SU-DHL-6 (cell line): ENCODE measurements around the gene NCDN.

Experiments used
- H2AFZ ChIP-seq: fragments of 200-600 bp; sonication (generic); 2 replicates; pipeline ENCODE4 v1.6.1; 2014; ENCODE audit warnings: low read depth, mild to moderate bottlenecking, moderate library complexity, mixed read lengths, antibody characterized with exemption, low read length; ENCODE audit not compliant: severe bottlenecking
- H3F3A ChIP-seq: fragments of 200-600 bp; shearing (Covaris generic); 2 replicates; pipeline ENCODE4 v1.6.0; 2016; ENCODE audit warnings: antibody characterized with exemption, mild to moderate bottlenecking; ENCODE audit not compliant: insufficient read depth
- H3K27ac ChIP-seq: fragments of 200-600 bp; sonication (generic); 2 replicates; pipeline ENCODE4 v1.5.1; 2016; ENCODE audit warnings: low read depth, mild to moderate bottlenecking, low read length, moderate library complexity, mixed read lengths
- H3K27me3 ChIP-seq: fragments of 200-600 bp; sonication (generic), shearing (Covaris generic); 2 replicates; pipeline ENCODE4 v1.6.0; 2014; ENCODE audit warnings: mild to moderate bottlenecking, low read length
- H3K36me3 ChIP-seq: fragments of 200-600 bp; sonication (generic); 2 replicates; pipeline ENCODE4 v1.6.1; 2014; ENCODE audit warnings: mild to moderate bottlenecking, low read length, mixed read lengths
- H3K4me2 ChIP-seq: fragments of 300-600, 200-600 bp; shearing (Covaris generic), sonication (generic); 2 replicates; pipeline ENCODE4 v1.6.0; 2014; ENCODE audit warnings: low read length, low read depth, mild to moderate bottlenecking; ENCODE audit not compliant: poor library complexity, severe bottlenecking
- H3K4me3 ChIP-seq: fragments of 200-600 bp; sonication (generic); 2 replicates; pipeline ENCODE4 v1.5.1; 2014; ENCODE audit warnings: antibody characterized with exemption, low read length, mild to moderate bottlenecking, mixed read lengths; ENCODE audit not compliant: insufficient read depth, poor library complexity, severe bottlenecking
- H3K79me2 ChIP-seq: fragments of 200-600 bp; sonication (generic); 2 replicates; pipeline ENCODE4 v1.6.1; 2014; ENCODE audit warnings: mild to moderate bottlenecking, low read length, moderate library complexity; ENCODE audit not compliant: insufficient read depth
- H3K9ac ChIP-seq: fragments of 200-600 bp; sonication (generic); 2 replicates; pipeline ENCODE4 v1.7.0; 2014; ENCODE audit warnings: mild to moderate bottlenecking, low read length
- H3K9me2 ChIP-seq: fragments of 200-600 bp; sonication (generic); replicated peaks from 2 replicates; pipeline ENCODE4 v1.6.1; 2014; ENCODE audit warnings: low read length; ENCODE audit not compliant: insufficient read depth
- H3K9me3 ChIP-seq: fragments of 200-600 bp; sonication (generic); 2 replicates; pipeline ENCODE4 v1.6.1; 2014; ENCODE audit warnings: low read length, mixed read lengths; ENCODE audit not compliant: insufficient read depth
- H4K20me1 ChIP-seq: fragments of 200-600 bp; sonication (generic); 2 replicates; pipeline ENCODE4 v1.6.1; 2014; ENCODE audit warnings: low read depth, mild to moderate bottlenecking, antibody characterized with exemption, low read length, moderate library complexity, mixed read lengths
- CTCF ChIP-seq: fragments of 200-600 bp; sonication (generic); IDR thresholded peaks from one replicate; pipeline ENCODE4 v1.5.1; 2017; ENCODE audit warnings: antibody characterized with exemption, mild to moderate bottlenecking, low read length, moderate library complexity; ENCODE audit not compliant: insufficient read depth, poor library complexity, severe bottlenecking
- EZH2phosphoT487 ChIP-seq: fragments of 200-600 bp; sonication (generic), shearing (Covaris generic); conservative IDR thresholded peaks from 2 replicates; pipeline ENCODE4 v1.6.1; 2018; ENCODE audit warnings: mild to moderate bottlenecking, antibody characterized with exemption, low read length, moderate library complexity, mixed read lengths

The NCDN gene

GRCh38 chr1:35560256-35561225, 2.9 kb downstream of the NCDN start:
- Histone ChIP-seq H3K4me2 (no peak overlapping the region), H3K79me2 (peaks cover 22% of the 10 kb centered on the region), H3K36me3 (no peaks in the 10 kb centered on the region), H3K9me3 (no peaks in the 10 kb centered on the region), H3K4me3 (no peak overlapping the region), H3F3A (peaks cover 12% of the 10 kb centered on the region; the same call in 1 of the 2 replicates), H3K27me3 (no peaks in the 10 kb centered on the region), H3K9me2 (no peaks in the 10 kb centered on the region), H3K9ac (no peak overlapping the region), H2AFZ (no peak overlapping the region), H3K27ac (no peak overlapping the region), H4K20me1 (no peaks in the 10 kb centered on the region)
- TF ChIP-seq CTCF (no peak), EZH2phosphoT487 (no peak)

- Histone ChIP-seq H3K9ac (no peak overlapping the region), H3K36me3 (no peaks in the 10 kb centered on the region), H3K27ac (no peak overlapping the region), H3K79me2 (peaks cover 13% of the 10 kb centered on the region), H3K9me2 (no peaks in the 10 kb centered on the region), H2AFZ (no peak overlapping the region), H3K4me3 (no peak overlapping the region), H3K27me3 (no peaks in the 10 kb centered on the region), H4K20me1 (no peaks in the 10 kb centered on the region), H3K4me2 (no peak overlapping the region), H3F3A (peaks cover 10% of the 10 kb centered on the region; the same call in 1 of the 2 replicates), H3K9me3 (no peaks in the 10 kb centered on the region)
- no peak for TF ChIP-seq EZH2phosphoT487
- TF ChIP-seq CTCF = no peak
These were observed 3.8 kb downstream of the NCDN start for GRCh38 chr1:35561297-35561971.

- H4K20me1 ChIP-seq = no peaks in the 10 kb centered on the region
- no peak overlapping the region for H3K4me3 ChIP-seq
- H3K4me2 ChIP-seq = no peak overlapping the region
- H3K27ac ChIP-seq = no peak overlapping the region
- H3K27me3 ChIP-seq = no peaks in the 10 kb centered on the region
- H3K79me2 ChIP-seq = 0 out of 2 replicates have a peak, but pooled peaks cover 9% of the 10 kb centered on the region
- no peaks in the 10 kb centered on the region for H3K9me2 ChIP-seq
- TF ChIP-seq CTCF (no peak), EZH2phosphoT487 (no peak)
- H3F3A ChIP-seq = 0 out of 2 replicates have a peak, but pooled peaks cover 10% of the 10 kb centered on the region
- H3K36me3 ChIP-seq = no peaks in the 10 kb centered on the region
- H2AFZ ChIP-seq = no peak overlapping the region
- H3K9me3 ChIP-seq = no peaks in the 10 kb centered on the region
- no peak overlapping the region for H3K9ac ChIP-seq
These were observed 4.5 kb downstream of the NCDN start for GRCh38 chr1:35561972-35562680.
